ENCODE data around the gene CAB39L. TPM values are rescaled to one million over a fixed set of nuclear protein-coding genes. Genes with fewer than 3 reads are reported as not detected.

The CAB39L gene
- total RNA-seq, 1 donor, result 19.9 TPM

- TF ChIP-seq CTCF (IDR thresholded peaks at IDR 0.05; ENCODE audit: insufficient read depth, low read length), result no peak
- no peak overlapping the region for H3K4me3 ChIP-seq (ENCODE audit: low read depth, low read length)
- no peak for DNase-seq (ENCODE audit: low read depth)
These were observed 120.5 kb downstream of the CAB39L start for GRCh38 chr13:49323344-49323743.

- TF ChIP-seq CTCF (IDR thresholded peaks at IDR 0.05; ENCODE audit: insufficient read depth, low read length), result no peak
- DNase-seq (ENCODE audit: low read depth), result no peak
- H3K4me3 ChIP-seq (ENCODE audit: low read depth, low read length), result no peak overlapping the region
These were observed 121.2 kb downstream of the CAB39L start for GRCh38 chr13:49322702-49323101.

- no peak for DNase-seq (ENCODE audit: low read depth)
- H3K4me3 ChIP-seq (ENCODE audit: low read depth, low read length), result no peak overlapping the region
- no peak for TF ChIP-seq CTCF (IDR thresholded peaks at IDR 0.05; ENCODE audit: insufficient read depth, low read length)
These were observed 122.9 kb downstream of the CAB39L start for GRCh38 chr13:49320975-49321374.

GRCh38 chr13:49319951-49320350 lies 123.9 kb downstream of the CAB39L start:
- no peak overlapping the region for H3K4me3 ChIP-seq (ENCODE audit: low read depth, low read length)
- TF ChIP-seq CTCF (IDR thresholded peaks at IDR 0.05; ENCODE audit: insufficient read depth, low read length), result no peak
- no peak for DNase-seq (ENCODE audit: low read depth)

- TF ChIP-seq CTCF (IDR thresholded peaks at IDR 0.05; ENCODE audit: insufficient read depth, low read length), result no peak
- peak; percentile 25 for DNase-seq (ENCODE audit: low read depth)
- H3K4me3 ChIP-seq (ENCODE audit: low read depth, low read length), result no peak overlapping the region
These were observed 124.3 kb downstream of the CAB39L start for GRCh38 chr13:49319551-49319950.

- no peak for DNase-seq (ENCODE audit: low read depth)
- TF ChIP-seq CTCF (IDR thresholded peaks at IDR 0.05; ENCODE audit: insufficient read depth, low read length), result no peak
- H3K4me3 ChIP-seq (ENCODE audit: low read depth, low read length), result no peak overlapping the region
These were observed 127.9 kb downstream of the CAB39L start for GRCh38 chr13:49315756-49316482.

Measured in fibroblast of the aortic adventitia (primary cell).